K562 (cell line): Measurements from ENCODE around the gene POLK. TPM values are rescaled to one million over a fixed set of nuclear protein-coding genes. Genes with fewer than 3 reads are reported as not detected.
A peak's percentile ranks its signal among the peaks of the same experiment; 100 is the strongest.

ENCODE experiments used
- ATAC-seq: fragments of 200-7000 bp; cut with Tn5 transposase; 3 replicates; pipeline ENCODE4 v1.9.1; 2020; ENCODE audit warnings: moderate library complexity
- BruUV-seq: library from RNA; stranded (reverse); fragments of 400-500 nt; replicated peaks from 2 replicates; lab custom pipeline; 2021; lab: Mats Ljungman, UMichigan
- CTCF ChIA-PET: fragments of 300-600 bp; formaldehyde crosslinking; extraction: SDS; loops from one replicate; lab custom pipeline; 2021; ENCODE audit warnings: low intra/inter-chr PET ratio; lab: Yijun Ruan, JAX
- POLR2A ChIA-PET: fragments of 300-600, 350-650 bp; sonication (Branson Sonifier 250); formaldehyde crosslinking; extraction: SDS; loops from one replicate; lab custom pipeline; 2021; ENCODE audit warnings: antibody characterized with exemption, inconsistent platforms; lab: Yijun Ruan, JAX
- DNase-seq, 4 experiments: peaks; one replicate each; pipeline versions ENCODE4 v3.0.0 to v3.0.0-alpha.2; 2011 to 2018; ENCODE audit warnings: low spot score in 3 of 4, mixed read lengths in 3 of 4; ENCODE audit errors: extremely low read depth in 1 of 4
- FAIRE-seq: peaks from 2 replicates; lab custom pipeline; 2011; peaks lifted over from hg19 to GRCh38; lab: Jason Lieb, UNC
- H2AFZ ChIP-seq: 2 replicates; pipeline ENCODE4 v1.6.0; 2011; ENCODE audit warnings: low read depth, low read length, control low read depth, inconsistent platforms
- H3K27ac ChIP-seq: fragments of 200-600 bp; 3 replicates; pipeline ENCODE4 v1.8.0; 2011; ENCODE audit warnings: low read depth, mild to moderate bottlenecking, control low read depth, inconsistent platforms, low read length, moderate library complexity, mixed read lengths; ENCODE audit errors: extremely low read depth
- H3K27me3 ChIP-seq, 2 experiments: fragments of 300-600 bp in 1 of 2; 2 replicates in 1 of 2; 3 replicates in 1 of 2; pipeline versions ENCODE4 v1.6.0 to v1.8.0; 2011; ENCODE audit warnings: inconsistent platforms in 2 of 2, low read length in 2 of 2, mild to moderate bottlenecking in 1 of 2, mixed read lengths in 1 of 2, moderate library complexity in 1 of 2; ENCODE audit not compliant: control insufficient read depth in 2 of 2, insufficient read depth in 2 of 2
- H3K36me3 ChIP-seq: fragments of 300-600 bp; 3 replicates; pipeline ENCODE4 v1.8.0; 2011; ENCODE audit warnings: mild to moderate bottlenecking, low read length, inconsistent platforms; ENCODE audit not compliant: control insufficient read depth, insufficient read depth
- H3K4me1 ChIP-seq, 2 experiments: fragments of 200-600 bp in 1 of 2; replicated peaks in 1 of 2; 2 replicates in 1 of 2; 3 replicates in 1 of 2; pipeline versions ENCODE4 v1.5.1 to v1.8.0; 2011; ENCODE audit warnings: inconsistent platforms in 2 of 2, low read length in 2 of 2, mild to moderate bottlenecking in 1 of 2, mixed read lengths in 1 of 2, moderate library complexity in 1 of 2; ENCODE audit not compliant: control insufficient read depth in 2 of 2, insufficient read depth in 2 of 2
- H3K4me2 ChIP-seq: 2 replicates; pipeline ENCODE4 v1.6.1; 2011; ENCODE audit warnings: low read length, control low read depth, inconsistent platforms, mixed read lengths; ENCODE audit not compliant: insufficient read depth
- H3K4me3 ChIP-seq: fragments of 200-600 bp; sonication (generic), shearing (Covaris generic); 2 replicates; pipeline ENCODE4 v1.5.1; 2016; ENCODE audit warnings: control low read depth, inconsistent platforms
- H3K79me2 ChIP-seq: fragments of 200-600 bp; 3 replicates; pipeline ENCODE4 v1.8.0; 2011; ENCODE audit warnings: low read length, inconsistent platforms; ENCODE audit not compliant: control insufficient read depth, insufficient read depth
- H3K9ac ChIP-seq, 2 experiments: 2 replicates each; pipeline versions ENCODE4 v1.6.0 to v1.6.1; 2011; ENCODE audit warnings: low read depth in 2 of 2, low read length in 2 of 2, control low read depth in 1 of 2, inconsistent platforms in 1 of 2, mild to moderate bottlenecking in 1 of 2, mixed read lengths in 1 of 2; ENCODE audit not compliant: insufficient read depth in 1 of 2
- H3K9me1 ChIP-seq: one replicate; pipeline ENCODE4 v1.6.0; 2011; ENCODE audit warnings: inconsistent platforms, mild to moderate bottlenecking, low read length, moderate library complexity; ENCODE audit not compliant: control insufficient read depth, insufficient read depth
- H3K9me3 ChIP-seq: replicated peaks from 2 replicates; pipeline ENCODE4 v1.5.1; 2011; ENCODE audit warnings: low read depth, low read length, inconsistent platforms; ENCODE audit not compliant: control insufficient read depth, insufficient read depth
- H4K20me1 ChIP-seq: replicated peaks from 2 replicates; pipeline ENCODE4 v1.6.1; 2011; ENCODE audit warnings: low read length, inconsistent platforms, mixed read lengths; ENCODE audit not compliant: control insufficient read depth, insufficient read depth
- ATF3 ChIP-seq, 2 experiments: fragments of 450-650 bp in 1 of 2; sonication (generic) in 1 of 2; formaldehyde crosslinking in 1 of 2; IDR thresholded peaks in 1 of 2; conservative IDR thresholded peaks in 1 of 2; 2 replicates each; pipeline versions ENCODE4 v1.6.1 to v1.8.1; 2016 to 2023; ENCODE audit warnings: mild to moderate bottlenecking in 2 of 2, moderate library complexity in 2 of 2, inconsistent platforms in 1 of 2, missing genetic modification reagents in 1 of 2
- TBL1XR1 ChIP-seq, 2 experiments: IDR thresholded peaks; 2 replicates each; pipeline ENCODE4 v1.6.1; 2012; ENCODE audit warnings: improper control_type of control experiment in 2 of 2, low read length in 2 of 2, mild to moderate bottlenecking in 1 of 2
- ZNF134 ChIP-seq: fragments of 250-450 bp; sonication (Bioruptor Pico); conservative IDR thresholded peaks from 2 replicates; pipeline ENCODE4 v1.4.0; 2020
- ZNF436 ChIP-seq: fragments of 250-450, 450-650 bp; sonication (Bioruptor Pico); formaldehyde crosslinking; IDR thresholded peaks from 2 replicates; pipeline ENCODE4 v1.7.0; 2020; ENCODE audit warnings: mild to moderate bottlenecking
- ZNF778 ChIP-seq: fragments of 450-650 bp; formaldehyde crosslinking; IDR thresholded peaks from 2 replicates; pipeline ENCODE4 v1.4.0; 2020; ENCODE audit warnings: mild to moderate bottlenecking, moderate library complexity
- WGBS: fragments of 100-300 bp; shearing (Covaris generic); methylation state at CpG from one replicate; pipeline ENCODE4 v1.1.6; 2016; ENCODE audit warnings: low coverage, mixed read lengths; ENCODE audit not compliant: insufficient coverage; ENCODE audit errors: missing lambda C conversion rate; 5-methylcytosine and 5-hydroxymethylcytosine counted together
- in situ Hi-C: fragments of 300-500 bp; cut with MboI; formaldehyde crosslinking; loops from 4 replicates; pipeline ENCODE4 v1.15.0; 2018; ENCODE audit warnings: inconsistent platforms, mixed read lengths
- intact Hi-C: fragments of 100-400 bp; cut with micrococcal nuclease; formaldehyde crosslinking; loops from 2 replicates; pipeline ENCODE4 v1.14.2; 2022
- polyA plus RNA-seq, 8 experiments: library from polyadenylated mRNA; depleted of rRNA in 4 of 8; stranded (reverse) in 5 of 8; unstranded in 3 of 8; fragments of >200 nt; fragmentation: Nextera tagmentation in 2 of 8; fragmentation: Illumina TruSeq in 1 of 8; extraction: Ambion mirVana in 2 of 8; extraction: Trizol in 1 of 8; gene quantifications; 2 replicates each; pipeline versions ENCODE4 v1.2.1 to v1.2.3, GENCODE V29; 2011 to 2014; ENCODE audit warnings: inconsistent platforms in 1 of 8, missing spikeins in 1 of 8
- total RNA-seq, 7 experiments: library from RNA; depleted of rRNA in 6 of 7; stranded (reverse); fragments of >200 nt in 6 of 7; fragmentation: Illumina TruSeq in 2 of 7; extraction: Trizol in 2 of 7; gene quantifications; 2 replicates each; pipeline versions ENCODE4 v1.2.1 to v1.2.3, GENCODE V29; 2011 to 2021; ENCODE audit warnings: low replicate concordance in 1 of 7

POLK gene
- total and polyA plus RNA-seq, 9 of the 15 experiments (the other 6 are each of a cell fraction or from before 2014, with no cell fraction given) = 6.1 to 31.6 (median 16.5) TPM

DNA sequence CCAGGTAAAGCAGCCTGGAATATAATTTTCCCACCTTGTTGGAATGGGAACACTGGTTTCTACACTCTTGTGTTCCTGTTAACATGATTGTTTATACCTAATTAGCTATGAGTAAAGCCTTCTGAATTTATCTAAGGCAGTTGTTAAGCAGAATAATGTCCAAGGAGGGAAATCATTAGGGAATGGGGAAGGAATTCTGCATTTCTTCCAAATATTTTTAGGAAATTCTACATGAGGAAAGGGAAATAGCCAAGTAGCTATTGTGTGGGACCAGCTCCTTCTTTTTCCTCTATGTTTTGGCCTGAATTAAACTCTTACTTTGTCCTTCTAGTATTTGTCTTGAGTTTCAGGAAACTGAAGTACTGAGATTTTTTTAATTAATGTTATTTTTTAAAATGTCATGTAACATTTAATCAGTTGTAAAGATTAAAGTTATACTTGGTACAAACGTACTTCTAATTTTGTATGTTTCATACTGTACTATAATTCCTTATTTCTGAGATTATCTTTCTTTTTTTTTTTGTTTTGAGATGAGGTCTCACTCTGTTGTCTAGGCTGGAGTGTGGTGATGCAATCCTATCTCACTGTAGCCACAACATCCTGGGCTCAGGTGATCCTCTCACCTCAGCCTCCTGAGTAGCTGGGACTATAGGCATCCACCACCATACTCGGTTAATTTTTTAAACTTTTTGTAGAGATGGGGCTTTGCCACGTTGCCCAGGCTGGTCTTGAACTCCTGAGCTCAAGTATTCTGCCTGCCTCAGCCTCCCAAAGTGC is 128.0 kb downstream of the POLK start:
- no peak for FAIRE-seq
- no peak for ATAC-seq
- ChIA-PET POLR2A (interaction anchor here (1.0 to 1.2 kb wide), 3 partner anchors 9 to 14 kb away, joined by 3 to 4 read pairs (median 4); no protein-coding TSS in a partner anchor), CTCF (no interaction called here)
- no peak for DNase-seq
- Histone ChIP-seq H2AFZ (no peak overlapping the region), H3K4me2 (no peak overlapping the region), H3K4me3 (no peak overlapping the region), H3K9me1 (no peaks in the 10 kb centered on the region), H4K20me1 (no peaks in the 10 kb centered on the region), H3K4me1 (no peaks in the 10 kb centered on the region), H3K79me2 (no peaks in the 10 kb centered on the region), H3K36me3 (no peaks in the 10 kb centered on the region), H3K9me3 (no peaks in the 10 kb centered on the region), H3K27ac (no peak overlapping the region), H3K9ac (no peak overlapping the region), H3K27me3 (no peaks in the 10 kb centered on the region)
- in situ Hi-C loops = no loop called here
- TF ChIP-seq ZNF134 (CRISPR knock-in tag) = no peak
- peak; percentile 67 for TF ChIP-seq ATF3 (IDR thresholded peaks at IDR 0.05)
- TF ChIP-seq ATF3 (CRISPR knock-in tag; conservative IDR thresholded peaks at IDR 0.05) = no peak
- TF ChIP-seq ZNF778 (CRISPR knock-in tag) = no peak
- TF ChIP-seq ZNF436 (CRISPR knock-in tag) = no peak
- no peak for TF ChIP-seq TBL1XR1 (IDR thresholded peaks at IDR 0.05; ENCODE audit: low read length in 2 of 2)
- BruUV-seq = no TSS peak
- 7% methylated on average over 3 of the region's 3 CpGs for WGBS
- intact Hi-C loops = no loop called here
